ENCODE data around the gene UGT8. TPM values are rescaled to one million over a fixed set of nuclear protein-coding genes. Genes with fewer than 3 reads are reported as not detected.
"Not testable (repeated sequence)": the region's sequence is repeated elsewhere in the genome, so short reads cannot be mapped to it uniquely, and the experiment has no call there.

The UGT8 gene
- total and polyA plus RNA-seq, 4 donors: 87.3 to 319 (median 194) TPM

DNA sequence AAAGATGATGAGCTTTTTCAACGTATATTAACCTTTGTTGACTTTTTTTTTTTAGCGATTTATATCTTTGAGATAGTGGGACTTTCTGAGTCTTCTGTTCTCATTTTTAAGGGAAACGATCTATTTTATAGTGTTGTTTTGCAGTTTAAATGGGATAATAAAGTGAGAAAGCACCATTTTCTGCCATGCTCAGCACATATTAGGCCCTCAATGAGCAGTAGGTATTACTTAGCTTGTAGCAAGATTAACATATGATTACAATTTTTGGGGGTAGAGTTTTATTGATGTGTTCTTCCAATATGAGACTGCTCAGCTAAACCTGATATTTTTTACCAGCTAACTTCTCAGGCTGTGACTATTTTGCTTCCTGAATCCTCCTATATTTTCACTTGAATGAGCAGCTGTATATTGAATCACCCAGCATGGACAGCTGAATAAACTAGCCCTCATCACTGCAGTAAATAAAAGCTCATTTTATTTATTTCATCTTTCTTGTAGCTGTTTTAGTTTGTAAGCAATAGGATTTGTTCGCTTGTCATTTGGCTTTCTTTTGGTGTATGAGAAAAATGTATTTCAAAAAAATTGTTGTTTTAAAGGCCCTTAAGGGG is 43.7 kb downstream of the UGT8 start:
- DNase-seq (ENCODE audit: low read depth in 4 of 6, low spot score in 6 of 6): peak in 1 of 6 donors; percentile 10
- H3K4me3 ChIP-seq (ENCODE audit: low read depth, low read length): no peak overlapping the region
- no peaks in the 10 kb centered on the region for H3K27me3 ChIP-seq (ENCODE audit: control insufficient read depth, insufficient read depth, low read length)
- no peaks in the 10 kb centered on the region for H3K4me1 ChIP-seq (ENCODE audit: control insufficient read depth, insufficient read depth, low read length)
- no peaks in the 10 kb centered on the region for H3K9me3 ChIP-seq (ENCODE audit: control insufficient read depth, insufficient read depth, low read length)
- WGBS (ENCODE audit: insufficient coverage): 80% methylated on average over 2 of the region's 4 CpGs
- no peak overlapping the region for H3K27ac ChIP-seq (ENCODE audit: low read depth, low read length)
- no peaks in the 10 kb centered on the region for H3K36me3 ChIP-seq (ENCODE audit: control insufficient read depth, insufficient read depth, low read length)

DNA sequence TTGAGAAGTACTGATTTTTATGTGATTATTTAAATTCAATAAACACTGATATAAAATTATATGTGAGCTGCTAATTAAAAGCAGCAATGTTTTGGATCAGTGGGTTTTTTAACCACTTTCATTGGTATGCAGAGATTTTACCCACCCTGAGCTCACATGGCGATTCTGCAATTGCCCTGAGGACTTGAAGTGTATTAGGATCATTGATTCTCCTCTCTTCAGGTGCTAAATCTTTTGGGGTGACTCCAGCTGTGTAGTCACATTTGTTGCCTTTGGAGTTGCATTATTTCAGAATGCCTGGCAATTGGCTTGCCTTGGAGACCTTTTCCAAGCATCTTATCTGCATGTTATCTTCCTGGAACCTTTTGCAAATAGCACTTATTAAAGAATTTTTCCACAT is 51.3 kb downstream of the UGT8 start:
- Histone ChIP-seq H3K4me1 (ENCODE audit: control insufficient read depth, insufficient read depth, low read length) (no peaks in the 10 kb centered on the region), H3K27ac (ENCODE audit: low read depth, low read length) (no peak overlapping the region), H3K9me3 (ENCODE audit: control insufficient read depth, insufficient read depth, low read length) (no peaks in the 10 kb centered on the region), H3K36me3 (ENCODE audit: control insufficient read depth, insufficient read depth, low read length) (no peaks in the 10 kb centered on the region), H3K27me3 (ENCODE audit: control insufficient read depth, insufficient read depth, low read length) (no peaks in the 10 kb centered on the region), H3K4me3 (ENCODE audit: low read depth, low read length) (no peak overlapping the region)
- no CpG with 5 or more reads among the region's 1 CpG for WGBS (ENCODE audit: insufficient coverage)
- peak in 1 of 6 donors; percentile 20 for DNase-seq (ENCODE audit: low read depth in 4 of 6, low spot score in 6 of 6)

DNA sequence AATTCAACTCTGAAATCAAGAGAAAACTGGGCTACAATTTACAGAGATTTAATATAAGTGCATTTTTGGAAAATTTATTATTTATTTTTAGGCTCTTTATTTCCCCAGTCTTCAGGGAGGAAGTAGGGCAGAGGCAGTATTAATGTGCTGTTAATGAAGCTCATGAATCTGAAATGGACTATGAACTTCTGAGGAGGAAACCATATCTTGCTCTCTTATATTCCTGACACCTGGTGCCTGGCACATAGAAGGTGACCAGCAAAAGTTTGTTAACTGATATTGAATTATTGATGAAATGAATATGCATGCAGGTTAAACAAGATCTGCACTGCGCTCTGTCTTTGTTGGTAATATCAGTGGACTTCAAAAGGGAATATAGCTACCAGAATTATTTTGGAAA is 55.1 kb downstream of the UGT8 start:
- no peak overlapping the region for H3K27ac ChIP-seq (ENCODE audit: low read depth, low read length)
- H3K4me1 ChIP-seq (ENCODE audit: control insufficient read depth, insufficient read depth, low read length): no peaks in the 10 kb centered on the region
- WGBS (ENCODE audit: insufficient coverage): no CpG with 5 or more reads among the region's 1 CpG
- no peaks in the 10 kb centered on the region for H3K27me3 ChIP-seq (ENCODE audit: control insufficient read depth, insufficient read depth, low read length)
- no peak for DNase-seq (ENCODE audit: low read depth in 4 of 6, low spot score in 6 of 6)
- H3K4me3 ChIP-seq (ENCODE audit: low read depth, low read length): no peak overlapping the region
- H3K9me3 ChIP-seq (ENCODE audit: control insufficient read depth, insufficient read depth, low read length): no peaks in the 10 kb centered on the region
- no peaks in the 10 kb centered on the region for H3K36me3 ChIP-seq (ENCODE audit: control insufficient read depth, insufficient read depth, low read length)

DNA sequence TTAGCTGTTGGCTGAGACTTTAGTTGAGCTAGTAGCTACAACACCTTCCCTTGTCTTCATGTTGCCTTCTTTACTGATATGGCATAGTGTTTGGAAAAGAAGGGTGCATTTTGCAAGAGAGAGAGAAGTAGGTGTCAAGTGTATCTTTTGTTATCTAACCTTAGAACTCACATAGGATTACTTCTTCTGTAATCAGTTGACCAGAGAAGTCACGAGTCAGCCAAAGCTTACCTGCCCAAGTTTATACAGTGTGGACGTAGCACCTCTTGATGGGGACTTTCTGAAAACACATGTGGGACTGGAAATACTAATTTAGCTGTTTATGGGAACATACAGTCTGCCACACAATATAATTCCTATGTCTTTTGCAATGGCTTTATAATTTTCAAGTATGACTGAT is 56.0 kb downstream of the UGT8 start:
- no CpG with 5 or more reads among the region's 2 CpGs for WGBS (ENCODE audit: insufficient coverage)
- Histone ChIP-seq H3K4me3 (ENCODE audit: low read depth, low read length) (no peak overlapping the region), H3K4me1 (ENCODE audit: control insufficient read depth, insufficient read depth, low read length) (no peaks in the 10 kb centered on the region), H3K9me3 (ENCODE audit: control insufficient read depth, insufficient read depth, low read length) (no peaks in the 10 kb centered on the region), H3K27me3 (ENCODE audit: control insufficient read depth, insufficient read depth, low read length) (no peaks in the 10 kb centered on the region), H3K36me3 (ENCODE audit: control insufficient read depth, insufficient read depth, low read length) (no peaks in the 10 kb centered on the region), H3K27ac (ENCODE audit: low read depth, low read length) (no peak overlapping the region)
- DNase-seq (ENCODE audit: low read depth in 4 of 6, low spot score in 6 of 6): no peak

DNA sequence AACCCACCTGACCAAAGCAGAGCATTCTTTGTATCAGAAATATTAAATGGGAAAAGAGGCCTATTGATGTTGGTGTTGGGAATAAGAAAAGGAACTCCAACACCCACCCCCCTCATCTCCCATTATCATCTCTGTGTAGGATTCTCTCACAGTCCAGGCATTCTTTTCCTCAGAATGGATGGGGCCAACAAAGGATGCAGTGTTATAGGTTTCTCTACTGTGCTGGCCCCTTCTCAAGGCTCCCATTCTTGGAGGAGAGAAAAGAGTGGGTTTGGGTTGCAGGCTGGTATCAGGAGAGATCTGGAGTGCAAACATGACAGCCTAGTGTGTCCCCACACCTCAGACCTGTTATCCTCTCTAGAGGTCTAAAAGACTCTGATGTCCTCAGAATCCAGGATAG is 59.6 kb downstream of the UGT8 start:
- H3K36me3 ChIP-seq (ENCODE audit: control insufficient read depth, insufficient read depth, low read length): no peaks in the 10 kb centered on the region
- H3K4me1 ChIP-seq (ENCODE audit: control insufficient read depth, insufficient read depth, low read length): no peaks in the 10 kb centered on the region
- no peaks in the 10 kb centered on the region for H3K9me3 ChIP-seq (ENCODE audit: control insufficient read depth, insufficient read depth, low read length)
- no peak overlapping the region for H3K4me3 ChIP-seq (ENCODE audit: low read depth, low read length)
- no peak overlapping the region for H3K27ac ChIP-seq (ENCODE audit: low read depth, low read length)
- peak in 1 of 6 donors; percentile 33 for DNase-seq (ENCODE audit: low read depth in 4 of 6, low spot score in 6 of 6)
- no peaks in the 10 kb centered on the region for H3K27me3 ChIP-seq (ENCODE audit: control insufficient read depth, insufficient read depth, low read length)

DNA sequence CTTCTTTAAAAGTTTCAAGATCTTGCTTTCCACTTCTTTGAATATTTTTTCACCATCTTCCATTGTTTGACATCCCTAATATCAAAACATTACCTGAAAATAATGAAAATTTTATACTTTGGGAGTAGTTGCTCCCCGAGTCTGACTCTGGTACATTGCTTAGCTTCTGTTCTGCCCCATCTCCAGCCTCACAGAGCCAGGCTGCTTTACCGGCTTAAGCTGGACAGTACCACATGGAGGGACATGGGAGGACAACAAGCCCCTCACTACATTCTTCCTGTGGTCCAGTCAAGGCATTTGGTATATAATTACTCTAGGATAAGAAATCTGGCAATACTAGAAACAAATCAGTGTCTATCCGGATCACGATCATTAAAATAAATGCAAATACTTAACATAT is 60.2 kb downstream of the UGT8 start:
- H3K27ac ChIP-seq (ENCODE audit: low read depth, low read length): peak overlapping the region; percentile 3
- WGBS (ENCODE audit: insufficient coverage): no CpG with 5 or more reads among the region's 4 CpGs
- H3K4me1 ChIP-seq (ENCODE audit: control insufficient read depth, insufficient read depth, low read length): no peaks in the 10 kb centered on the region
- no peaks in the 10 kb centered on the region for H3K36me3 ChIP-seq (ENCODE audit: control insufficient read depth, insufficient read depth, low read length)
- no peak overlapping the region for H3K4me3 ChIP-seq (ENCODE audit: low read depth, low read length)
- DNase-seq (ENCODE audit: low read depth in 4 of 6, low spot score in 6 of 6): no peak
- no peaks in the 10 kb centered on the region for H3K27me3 ChIP-seq (ENCODE audit: control insufficient read depth, insufficient read depth, low read length)
- H3K9me3 ChIP-seq (ENCODE audit: control insufficient read depth, insufficient read depth, low read length): no peaks in the 10 kb centered on the region

DNA sequence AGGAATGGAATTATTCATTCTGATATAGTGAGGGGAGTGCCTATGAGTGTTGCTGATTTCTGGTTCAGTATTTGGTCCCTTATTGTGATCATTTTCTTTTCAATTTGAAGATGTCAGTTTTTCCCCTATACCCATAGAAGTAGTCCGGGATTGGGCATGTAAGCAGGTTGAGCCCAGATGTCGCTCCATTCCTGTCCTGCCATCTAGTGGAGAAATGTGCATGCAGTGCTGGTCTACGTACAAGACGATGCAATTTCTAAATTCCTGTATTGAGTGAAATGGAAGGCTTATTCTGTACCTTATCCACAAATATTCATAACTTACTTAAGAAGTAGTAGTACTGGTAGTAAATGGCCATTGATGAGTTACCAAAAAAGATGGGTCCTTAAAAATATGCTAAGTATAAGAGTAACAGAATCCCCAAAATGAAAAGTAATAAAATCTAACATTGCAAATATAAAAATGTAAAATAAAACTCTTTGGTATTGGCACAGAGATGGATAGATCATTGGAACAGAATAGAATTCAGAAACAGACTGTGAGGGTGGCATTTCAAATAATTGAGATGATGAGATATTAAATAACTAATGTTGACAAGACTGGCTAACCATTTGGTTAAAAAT is 60.9 kb downstream of the UGT8 start:
- no CpG with 5 or more reads among the region's 4 CpGs for WGBS (ENCODE audit: insufficient coverage)
- Histone ChIP-seq H3K27me3 (ENCODE audit: control insufficient read depth, insufficient read depth, low read length) (no peaks in the 10 kb centered on the region), H3K4me3 (ENCODE audit: low read depth, low read length) (no peak overlapping the region), H3K36me3 (ENCODE audit: control insufficient read depth, insufficient read depth, low read length) (no peaks in the 10 kb centered on the region), H3K9me3 (ENCODE audit: control insufficient read depth, insufficient read depth, low read length) (no peaks in the 10 kb centered on the region), H3K4me1 (ENCODE audit: control insufficient read depth, insufficient read depth, low read length) (no peaks in the 10 kb centered on the region), H3K27ac (ENCODE audit: low read depth, low read length) (no peak overlapping the region)
- DNase-seq (ENCODE audit: low read depth in 4 of 6, low spot score in 6 of 6): peak; percentile 22 to 93 (median 48)

DNA sequence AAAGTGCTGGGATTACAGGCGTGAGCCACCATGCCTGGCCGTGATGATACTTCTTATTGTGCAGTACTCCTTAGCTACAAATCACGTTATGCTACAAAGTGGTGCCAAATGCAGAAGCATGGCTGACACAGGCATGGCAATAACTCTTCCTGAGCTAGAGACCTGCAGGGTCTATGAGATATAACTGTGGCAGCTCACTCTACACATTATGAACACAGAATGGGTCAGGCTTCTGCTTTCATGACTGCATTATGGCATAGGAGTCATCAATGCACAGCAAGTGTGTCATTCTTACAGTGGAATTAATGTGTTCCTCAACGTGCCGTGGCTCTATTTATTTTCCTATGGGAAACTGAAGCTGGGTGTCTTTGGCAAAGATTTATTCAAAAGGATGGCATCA is 64.5 kb downstream of the UGT8 start:
- no peak overlapping the region for H3K27ac ChIP-seq (ENCODE audit: low read depth, low read length)
- no peaks in the 10 kb centered on the region for H3K27me3 ChIP-seq (ENCODE audit: control insufficient read depth, insufficient read depth, low read length)
- peak in 1 of 6 donors; percentile 21 for DNase-seq (ENCODE audit: low read depth in 4 of 6, low spot score in 6 of 6)
- no peaks in the 10 kb centered on the region for H3K9me3 ChIP-seq (ENCODE audit: control insufficient read depth, insufficient read depth, low read length)
- 86% methylated on average over 3 of the region's 5 CpGs for WGBS (ENCODE audit: insufficient coverage)
- no peak overlapping the region for H3K4me3 ChIP-seq (ENCODE audit: low read depth, low read length)
- H3K4me1 ChIP-seq (ENCODE audit: control insufficient read depth, insufficient read depth, low read length): no peaks in the 10 kb centered on the region
- H3K36me3 ChIP-seq (ENCODE audit: control insufficient read depth, insufficient read depth, low read length): no peaks in the 10 kb centered on the region

DNA sequence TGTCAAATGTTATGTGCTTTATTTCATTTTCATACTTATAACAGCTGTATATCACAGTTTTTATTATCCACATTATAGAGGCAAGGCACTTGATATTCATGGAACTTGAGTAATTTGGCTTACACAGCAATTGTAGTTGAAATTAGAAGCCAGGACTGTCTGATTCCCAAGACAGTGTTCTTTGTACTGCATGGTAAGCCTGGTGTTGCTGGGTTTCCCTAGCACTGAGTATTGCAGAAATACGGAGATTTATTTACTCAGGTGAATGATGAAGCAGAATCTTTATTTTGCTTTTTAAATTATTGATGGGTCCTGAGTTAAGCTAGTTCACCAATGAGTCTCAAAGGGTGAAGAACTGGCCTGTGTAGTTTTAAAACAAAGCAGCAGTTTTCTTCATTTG is 70.0 kb downstream of the UGT8 start:
- DNase-seq (ENCODE audit: low read depth in 4 of 6, low spot score in 6 of 6): peak in 1 of 6 donors; percentile 6
- 90% methylated on average over 1 of the region's 1 CpG for WGBS (ENCODE audit: insufficient coverage)
- H3K4me3 ChIP-seq (ENCODE audit: low read depth, low read length): no peak overlapping the region
- no peaks in the 10 kb centered on the region for H3K36me3 ChIP-seq (ENCODE audit: control insufficient read depth, insufficient read depth, low read length)
- H3K27ac ChIP-seq (ENCODE audit: low read depth, low read length): no peak overlapping the region
- H3K4me1 ChIP-seq (ENCODE audit: control insufficient read depth, insufficient read depth, low read length): no peaks in the 10 kb centered on the region
- H3K9me3 ChIP-seq (ENCODE audit: control insufficient read depth, insufficient read depth, low read length): no peaks in the 10 kb centered on the region
- no peaks in the 10 kb centered on the region for H3K27me3 ChIP-seq (ENCODE audit: control insufficient read depth, insufficient read depth, low read length)

DNA sequence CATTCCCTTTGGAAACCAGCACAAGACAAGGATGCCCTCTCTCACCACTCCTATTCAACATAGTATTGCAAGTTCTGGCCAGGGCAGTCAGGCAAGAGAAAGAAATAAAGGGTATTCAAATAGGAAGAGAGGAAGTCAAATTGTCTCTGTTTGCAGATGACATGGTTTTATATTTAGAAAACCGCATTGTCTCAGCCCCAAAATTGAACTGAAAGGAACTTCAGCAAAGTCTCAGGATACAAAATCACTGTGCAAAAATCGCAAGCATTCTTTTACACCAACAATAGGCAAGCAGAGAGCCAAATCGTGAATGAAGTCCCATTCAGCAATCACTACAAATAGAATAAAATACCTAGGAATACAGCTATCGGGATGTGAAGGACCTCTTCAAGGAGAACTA is 72.1 kb downstream of the UGT8 start:
- not testable (repeated sequence) for H3K27ac ChIP-seq (ENCODE audit: low read depth, low read length)

More for the DNA sequence above, 72.1 kb downstream of the UGT8 start:
- H3K9me3 ChIP-seq (ENCODE audit: control insufficient read depth, insufficient read depth, low read length); H3K4me1 ChIP-seq (ENCODE audit: control insufficient read depth, insufficient read depth, low read length); DNase-seq (ENCODE audit: low read depth in 4 of 6, low spot score in 6 of 6); H3K36me3 ChIP-seq (ENCODE audit: control insufficient read depth, insufficient read depth, low read length); H3K27me3 ChIP-seq (ENCODE audit: control insufficient read depth, insufficient read depth, low read length); H3K4me3 ChIP-seq (ENCODE audit: low read depth, low read length): not testable (repeated sequence)
- 100% methylated on average over 1 of the region's 4 CpGs for WGBS (ENCODE audit: insufficient coverage)
